PC-3 (cell line): ENCODE data around the gene FOXP1. TPM values are rescaled to one million over a fixed set of nuclear protein-coding genes. Genes with fewer than 3 reads are reported as not detected.

Source experiments
- ATAC-seq: fragments of 200-7000 bp; cut with Tn5 transposase; 2 replicates; pipeline ENCODE4 v1.9.1; 2020; ENCODE audit warnings: mild to moderate bottlenecking, moderate library complexity
- BruUV-seq: library from RNA; stranded (reverse); fragments of 400-500 nt; replicated peaks from 2 replicates; lab custom pipeline; 2021; lab: Mats Ljungman, UMichigan
- CTCF ChIA-PET: fragments of 300-600 bp; sonication (Branson Sonifier 250); formaldehyde crosslinking; loops from one replicate; lab custom pipeline; 2022; ENCODE audit warnings: antibody characterized with exemption; lab: Charles Lee
- POLR2A ChIA-PET: fragments of 300-600 bp; sonication (Branson Sonifier 250); formaldehyde crosslinking; loops from one replicate; lab custom pipeline; 2022; ENCODE audit warnings: antibody characterized with exemption; ENCODE audit not compliant: unreplicated experiment; lab: Charles Lee
- DNase-seq: peaks from one replicate; pipeline ENCODE4 v3.0.0-alpha.2; 2015
- H2AFZ ChIP-seq: fragments of 300-600 bp; sonication (generic); 2 replicates; pipeline ENCODE4 v1.6.0; 2016; ENCODE audit warnings: antibody characterized with exemption, low read length
- H3F3A ChIP-seq: fragments of 300-600 bp; sonication (generic); one replicate; pipeline ENCODE4 v1.6.0; 2017; ENCODE audit warnings: antibody characterized with exemption, low read length, control low read depth, mild to moderate bottlenecking; ENCODE audit not compliant: unreplicated experiment
- H3K27ac ChIP-seq: fragments of 300-600 bp; sonication (generic); 2 replicates; pipeline ENCODE4 v1.5.1; 2016; ENCODE audit warnings: mild to moderate bottlenecking, low read length
- H3K27me3 ChIP-seq: fragments of 300-600 bp; sonication (generic); 2 replicates; pipeline ENCODE4 v1.6.1; 2016; ENCODE audit warnings: low read length, mixed read lengths
- H3K36me3 ChIP-seq: fragments of 300-600 bp; sonication (generic); 2 replicates; pipeline ENCODE4 v1.6.1; 2016; ENCODE audit warnings: low read depth, mixed run types, low read length, mixed read lengths
- H3K4me1 ChIP-seq: fragments of 300-600 bp; sonication (generic); 2 replicates; pipeline ENCODE4 v1.5.1; 2016; ENCODE audit warnings: low read length; ENCODE audit not compliant: insufficient read depth
- H3K4me2 ChIP-seq: fragments of 300-600 bp; sonication (generic); 2 replicates; pipeline ENCODE4 v1.6.0; 2016; ENCODE audit warnings: low read length
- H3K4me3 ChIP-seq: fragments of 300-600 bp; sonication (generic); 2 replicates; pipeline ENCODE4 v1.5.1; 2016; ENCODE audit warnings: mild to moderate bottlenecking, low read length, mixed read lengths
- H3K79me2 ChIP-seq: fragments of 300-600 bp; sonication (generic); 2 replicates; pipeline ENCODE4 v1.6.1; 2017; ENCODE audit warnings: low read length, mixed read lengths
- H3K9ac ChIP-seq: fragments of 300-600 bp; sonication (generic); 2 replicates; pipeline ENCODE4 v1.6.0; 2016; ENCODE audit warnings: mild to moderate bottlenecking, low read length
- H3K9me2 ChIP-seq: fragments of 300-600 bp; sonication (generic); replicated peaks from 2 replicates; pipeline ENCODE4 v1.6.1; 2016; ENCODE audit warnings: mixed run types, low read length, mixed read lengths
- H3K9me3 ChIP-seq: fragments of 300-600 bp; sonication (generic); 2 replicates; pipeline ENCODE4 v1.6.1; 2016; ENCODE audit warnings: low read length, mixed read lengths
- H4K20me1 ChIP-seq: fragments of 300-600 bp; sonication (generic); 2 replicates; pipeline ENCODE4 v1.6.1; 2016; ENCODE audit warnings: low read length, mixed read lengths
- EZH2 ChIP-seq: fragments of 300-600 bp; sonication (generic); IDR thresholded peaks from one replicate; pipeline ENCODE4 v1.6.1; 2017; ENCODE audit warnings: antibody characterized with exemption, mild to moderate bottlenecking, low read length; ENCODE audit not compliant: unreplicated experiment
- EZH2phosphoT487 ChIP-seq: fragments of 300-600 bp; sonication (generic); IDR thresholded peaks from 2 replicates; pipeline ENCODE4 v1.6.1; 2018; ENCODE audit warnings: mild to moderate bottlenecking, antibody characterized with exemption, low read length, borderline replicate concordance
- intact Hi-C: fragments of 100-400 bp; cut with micrococcal nuclease; formaldehyde crosslinking; loops from 2 replicates; pipeline ENCODE4 v1.9.0; 2023
- total RNA-seq: library from RNA; depleted of rRNA; stranded (reverse); fragments of >200 nt; gene quantifications from 2 replicates; pipeline ENCODE4 v1.2.3, GENCODE V29; 2014
- TF ChIP-seq, protein P1 (sequence below): fragments of 300-600 bp; sonication (generic); conservative IDR thresholded peaks from 2 replicates; pipeline ENCODE4 v1.5.1; 2017; ENCODE audit warnings: antibody characterized with exemption, low read depth, mild to moderate bottlenecking, low read length

Gene FOXP1
- total RNA-seq, 1 experiment from 2014 or later = 35.3 TPM

DNA sequence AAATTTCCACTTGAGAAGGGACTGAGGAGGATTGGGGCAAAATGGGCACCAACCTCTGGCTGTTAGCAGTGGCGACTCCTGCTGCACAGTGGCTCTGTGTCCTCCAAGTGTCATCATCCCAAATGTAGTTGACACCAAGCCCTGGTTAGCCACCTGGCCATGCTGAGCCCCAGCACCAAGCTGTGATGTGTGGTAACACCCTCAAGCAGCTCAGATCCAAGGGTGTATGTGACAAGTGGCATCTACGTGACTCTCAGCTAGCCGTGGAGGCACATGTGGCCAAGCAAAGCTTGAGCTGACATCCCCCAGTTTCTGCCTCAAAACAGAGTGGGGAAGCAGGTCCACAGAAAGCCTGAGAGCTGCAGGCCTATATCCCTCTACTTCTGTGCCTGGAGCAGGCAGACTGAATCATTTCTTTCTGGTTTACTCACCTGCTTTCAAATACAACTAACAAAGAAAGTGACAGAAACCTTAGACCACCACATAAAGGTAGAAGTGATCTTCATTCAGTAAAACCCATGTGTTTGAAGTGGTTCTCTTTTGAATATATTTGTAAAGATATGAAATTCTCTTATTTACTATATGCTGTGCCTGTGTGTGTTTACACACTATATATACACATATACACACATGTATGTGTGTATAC, 40.0 kb downstream of the FOXP1 start:
- BruUV-seq = no TSS peak
- ATAC-seq (no peak), DNase-seq (no peak)
- Histone ChIP-seq H3K9me3 (no peaks in the 10 kb centered on the region), H3K4me1 (peaks cover 15% of the 10 kb centered on the region), H4K20me1 (no peaks in the 10 kb centered on the region), H3K27me3 (no peaks in the 10 kb centered on the region), H3K9me2 (no peaks in the 10 kb centered on the region), H2AFZ (no peak overlapping the region), H3K4me2 (no peak overlapping the region), H3K27ac (no peak overlapping the region), H3K9ac (no peak overlapping the region), H3K79me2 (no peaks in the 10 kb centered on the region), H3K36me3 (no peaks in the 10 kb centered on the region), H3F3A (no peaks in the 10 kb centered on the region), H3K4me3 (no peak overlapping the region)
- intact Hi-C loops = no loop called here
- TF ChIP-seq EZH2phosphoT487 = no peak
- TF ChIP-seq, protein P1, sequence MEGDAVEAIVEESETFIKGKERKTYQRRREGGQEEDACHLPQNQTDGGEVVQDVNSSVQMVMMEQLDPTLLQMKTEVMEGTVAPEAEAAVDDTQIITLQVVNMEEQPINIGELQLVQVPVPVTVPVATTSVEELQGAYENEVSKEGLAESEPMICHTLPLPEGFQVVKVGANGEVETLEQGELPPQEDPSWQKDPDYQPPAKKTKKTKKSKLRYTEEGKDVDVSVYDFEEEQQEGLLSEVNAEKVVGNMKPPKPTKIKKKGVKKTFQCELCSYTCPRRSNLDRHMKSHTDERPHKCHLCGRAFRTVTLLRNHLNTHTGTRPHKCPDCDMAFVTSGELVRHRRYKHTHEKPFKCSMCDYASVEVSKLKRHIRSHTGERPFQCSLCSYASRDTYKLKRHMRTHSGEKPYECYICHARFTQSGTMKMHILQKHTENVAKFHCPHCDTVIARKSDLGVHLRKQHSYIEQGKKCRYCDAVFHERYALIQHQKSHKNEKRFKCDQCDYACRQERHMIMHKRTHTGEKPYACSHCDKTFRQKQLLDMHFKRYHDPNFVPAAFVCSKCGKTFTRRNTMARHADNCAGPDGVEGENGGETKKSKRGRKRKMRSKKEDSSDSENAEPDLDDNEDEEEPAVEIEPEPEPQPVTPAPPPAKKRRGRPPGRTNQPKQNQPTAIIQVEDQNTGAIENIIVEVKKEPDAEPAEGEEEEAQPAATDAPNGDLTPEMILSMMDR = no peak
- no peak for TF ChIP-seq EZH2
- ChIA-PET POLR2A (no interaction called here), CTCF (no interaction called here)

GRCh38 chr3:71542521-71543370, 40.8 kb downstream of the FOXP1 start:
- Histone ChIP-seq H3K9me3 (no peaks in the 10 kb centered on the region), H3K27ac (no peak overlapping the region), H3K27me3 (no peaks in the 10 kb centered on the region), H3K36me3 (no peaks in the 10 kb centered on the region), H2AFZ (peak overlapping the region; percentile 47; the same call in 1 of the 2 replicates), H4K20me1 (no peaks in the 10 kb centered on the region), H3K4me3 (no peak overlapping the region), H3K4me2 (peak overlapping the region; percentile 44), H3F3A (no peaks in the 10 kb centered on the region), H3K9me2 (no peaks in the 10 kb centered on the region), H3K9ac (no peak overlapping the region), H3K4me1 (peaks cover 18% of the 10 kb centered on the region), H3K79me2 (no peaks in the 10 kb centered on the region)
- CTCF ChIA-PET = no interaction called here
- BruUV-seq = no TSS peak
- intact Hi-C loops = no loop called here
- POLR2A ChIA-PET = no interaction called here
- ATAC-seq (peak; percentile 98), DNase-seq (peak; percentile 60)
- TF ChIP-seq, protein P1 = no peak
- TF ChIP-seq EZH2phosphoT487 (no peak), EZH2 (no peak)

DNA sequence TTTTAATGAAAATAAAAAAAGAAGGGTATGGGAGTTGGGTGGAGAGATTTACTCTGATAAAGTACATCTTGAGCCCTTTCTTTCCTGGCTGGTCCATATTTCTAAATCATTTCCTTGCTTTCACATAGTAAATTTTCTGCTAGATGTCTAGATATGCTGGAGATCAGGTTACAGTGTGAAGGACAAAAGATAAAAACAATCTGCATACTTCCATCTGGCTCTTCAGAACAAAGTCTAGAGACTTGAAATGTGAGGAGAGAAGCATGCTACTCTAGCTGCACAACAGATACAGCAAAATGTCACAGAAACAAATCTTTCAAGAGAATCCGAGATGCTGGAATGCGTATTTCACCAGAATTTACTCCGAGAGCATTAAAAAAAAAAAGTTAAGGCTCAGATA, 42.2 kb downstream of the FOXP1 start:
- Histone ChIP-seq H3K9me3 (no peaks in the 10 kb centered on the region), H3K9ac (no peak overlapping the region), H3K27ac (no peak overlapping the region), H3K4me2 (no peak overlapping the region), H3K79me2 (no peaks in the 10 kb centered on the region), H3K4me3 (no peak overlapping the region), H4K20me1 (no peaks in the 10 kb centered on the region), H3K9me2 (no peaks in the 10 kb centered on the region), H2AFZ (no peak overlapping the region), H3K36me3 (no peaks in the 10 kb centered on the region), H3K27me3 (no peaks in the 10 kb centered on the region), H3K4me1 (peaks cover 32% of the 10 kb centered on the region), H3F3A (no peaks in the 10 kb centered on the region)
- intact Hi-C loops = no loop called here
- ChIA-PET CTCF (interaction anchor here (0.6 kb wide), 1 partner anchor 8 kb away, joined by 3 read pairs; no protein-coding TSS in a partner anchor), POLR2A (no interaction called here)
- no peak for DNase-seq
- no peak for ATAC-seq
- TF ChIP-seq, protein P1 = no peak
- TF ChIP-seq EZH2phosphoT487 = no peak
- TF ChIP-seq EZH2 = no peak
- no TSS peak for BruUV-seq
